Choroid plexus epithelial cell (primary cell): Measurements from ENCODE around the gene ROPN1.
"Not testable (repeated sequence)": the region's sequence is repeated elsewhere in the genome, so short reads cannot be mapped to it uniquely, and the experiment has no call there.

Experiments used
- DNase-seq: peaks from one replicate; pipeline ENCODE4 v3.0.0-alpha.2; 2010; ENCODE audit warnings: low read depth
- H3K4me3 ChIP-seq: 2 replicates; pipeline ENCODE4 v1.5.1; 2011; ENCODE audit warnings: low read depth, mild to moderate bottlenecking, control low read depth, low read length, moderate library complexity
- TF ChIP-seq, protein P1 (sequence below): conservative IDR thresholded peaks from 2 replicates; pipeline ENCODE4 v1.5.1; 2011; ENCODE audit warnings: low read depth, mild to moderate bottlenecking, control low read depth, inconsistent platforms, low read length, moderate library complexity

Gene ROPN1

DNA sequence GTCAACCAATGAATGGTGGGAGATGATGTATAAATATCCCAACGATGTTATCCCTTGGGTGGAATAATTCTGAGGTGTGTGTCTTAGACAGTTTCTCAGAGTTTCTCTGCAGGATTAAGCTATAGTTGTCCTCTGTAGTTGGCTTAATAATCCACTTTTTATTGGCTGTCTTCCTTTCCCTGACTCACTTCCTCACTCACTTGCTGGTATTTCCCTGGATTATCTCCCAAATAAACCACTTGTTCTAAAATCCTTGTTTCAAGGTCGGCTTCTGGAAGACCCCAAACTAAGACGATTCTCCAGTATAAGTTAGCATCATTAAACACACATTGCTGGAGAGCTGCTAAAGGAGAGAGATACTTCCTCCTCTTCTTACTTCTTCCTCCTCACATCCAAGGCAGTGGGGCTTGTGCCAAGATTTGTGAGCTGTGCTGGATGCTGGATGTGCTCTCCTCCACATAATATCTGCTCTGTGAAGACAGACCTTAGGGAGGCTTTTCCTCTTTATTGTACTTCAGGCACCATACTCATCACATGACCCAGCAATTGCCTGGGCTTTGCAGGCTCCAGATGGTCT, 22.5 kb upstream of the ROPN1 start:
- TF ChIP-seq, protein P1, sequence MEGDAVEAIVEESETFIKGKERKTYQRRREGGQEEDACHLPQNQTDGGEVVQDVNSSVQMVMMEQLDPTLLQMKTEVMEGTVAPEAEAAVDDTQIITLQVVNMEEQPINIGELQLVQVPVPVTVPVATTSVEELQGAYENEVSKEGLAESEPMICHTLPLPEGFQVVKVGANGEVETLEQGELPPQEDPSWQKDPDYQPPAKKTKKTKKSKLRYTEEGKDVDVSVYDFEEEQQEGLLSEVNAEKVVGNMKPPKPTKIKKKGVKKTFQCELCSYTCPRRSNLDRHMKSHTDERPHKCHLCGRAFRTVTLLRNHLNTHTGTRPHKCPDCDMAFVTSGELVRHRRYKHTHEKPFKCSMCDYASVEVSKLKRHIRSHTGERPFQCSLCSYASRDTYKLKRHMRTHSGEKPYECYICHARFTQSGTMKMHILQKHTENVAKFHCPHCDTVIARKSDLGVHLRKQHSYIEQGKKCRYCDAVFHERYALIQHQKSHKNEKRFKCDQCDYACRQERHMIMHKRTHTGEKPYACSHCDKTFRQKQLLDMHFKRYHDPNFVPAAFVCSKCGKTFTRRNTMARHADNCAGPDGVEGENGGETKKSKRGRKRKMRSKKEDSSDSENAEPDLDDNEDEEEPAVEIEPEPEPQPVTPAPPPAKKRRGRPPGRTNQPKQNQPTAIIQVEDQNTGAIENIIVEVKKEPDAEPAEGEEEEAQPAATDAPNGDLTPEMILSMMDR: no peak
- no peak for DNase-seq
- no peak overlapping the region for H3K4me3 ChIP-seq

DNA sequence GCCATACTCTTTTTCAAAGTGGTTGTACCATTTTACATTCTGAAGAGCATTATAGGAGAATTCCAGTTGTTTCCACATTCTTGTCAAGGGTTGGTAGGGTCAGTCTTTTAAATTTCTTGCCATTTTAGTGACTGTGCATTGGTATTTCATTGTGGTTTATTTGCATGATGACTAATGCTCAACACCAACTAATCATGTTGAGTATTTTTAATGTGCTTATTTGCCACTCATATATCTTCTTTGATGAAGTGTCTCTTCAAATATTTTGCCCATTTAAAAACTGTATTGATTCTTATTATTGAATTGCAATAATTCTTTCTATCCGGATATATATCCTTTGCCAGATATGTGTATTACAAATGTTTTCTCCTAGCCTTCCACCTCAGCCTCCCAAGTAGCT, 16.4 kb upstream of the ROPN1 start:
- not testable (repeated sequence) for DNase-seq, H3K4me3 ChIP-seq

DNA sequence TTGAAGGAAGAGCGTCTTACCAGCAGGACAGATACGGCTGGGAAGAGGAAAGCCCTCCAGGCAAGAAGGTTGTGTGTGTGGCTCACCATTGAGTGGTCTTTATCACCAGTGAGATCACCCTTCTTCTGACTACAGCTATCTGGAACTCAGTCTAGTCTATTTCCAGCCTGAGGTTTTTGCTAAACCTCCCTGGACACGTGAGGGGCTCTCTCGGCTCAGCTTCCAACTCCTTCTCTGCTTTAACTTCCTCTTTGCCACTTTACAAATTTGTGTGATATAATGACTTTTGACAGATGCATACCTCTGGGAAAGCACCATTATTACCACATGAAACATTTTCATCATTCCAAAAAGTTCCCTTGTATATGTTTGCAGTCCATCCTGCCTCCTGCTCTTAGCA, 15.3 kb upstream of the ROPN1 start:
- TF ChIP-seq, protein P1: no peak
- H3K4me3 ChIP-seq: no peak overlapping the region
- no peak for DNase-seq

DNA sequence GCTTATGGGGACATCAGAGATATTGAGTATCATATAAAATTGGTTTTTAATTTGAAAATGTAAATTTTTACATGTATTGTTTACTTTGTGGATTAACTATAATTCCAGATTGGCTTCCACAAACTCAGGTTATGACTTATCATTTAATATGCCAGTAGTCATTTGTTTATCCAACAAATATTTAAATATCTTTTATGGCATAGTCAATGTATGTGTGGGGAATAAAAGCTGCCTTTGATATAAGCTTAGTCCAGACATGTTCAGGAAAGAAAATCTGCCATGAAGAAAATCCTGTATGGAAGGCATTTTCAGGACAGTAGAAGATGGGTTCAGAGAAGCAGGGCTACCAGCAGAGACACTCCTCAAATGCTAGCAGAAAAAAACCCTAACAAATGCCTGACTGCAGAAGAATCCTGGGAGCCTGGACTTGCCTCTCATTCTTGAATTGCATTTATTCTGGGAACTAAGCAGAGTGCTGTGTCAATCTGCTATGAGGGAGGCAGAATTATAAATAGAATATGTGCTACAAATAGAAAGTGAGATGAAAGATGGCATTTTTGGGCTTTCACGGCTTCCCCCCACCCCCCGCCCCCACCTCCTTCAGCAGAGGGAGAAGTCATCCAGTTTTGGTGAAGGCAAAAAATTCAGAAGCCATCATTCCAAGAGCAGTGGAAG, 10.6 kb upstream of the ROPN1 start:
- not testable (repeated sequence) for DNase-seq, H3K4me3 ChIP-seq

DNA sequence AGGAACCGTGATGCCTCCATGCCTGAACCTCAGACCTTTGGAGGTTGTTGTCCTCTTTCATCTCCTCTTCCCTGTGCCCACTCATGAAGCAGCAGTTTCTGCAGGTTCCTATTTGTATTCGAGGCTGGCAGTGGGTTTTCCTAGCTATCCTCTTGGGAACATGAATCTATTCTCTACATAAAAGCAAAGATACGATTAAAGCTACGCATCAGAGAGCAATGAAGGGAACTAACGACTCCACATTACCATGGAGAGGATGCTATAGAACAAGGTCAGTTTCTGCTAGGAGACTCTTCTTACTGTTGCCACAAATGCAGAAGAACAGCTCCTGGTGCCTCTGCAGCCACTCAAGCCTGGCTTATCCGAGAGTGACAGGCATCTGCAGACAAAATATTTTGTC, 9.4 kb upstream of the ROPN1 start:
- not testable (repeated sequence) for DNase-seq, H3K4me3 ChIP-seq

DNA sequence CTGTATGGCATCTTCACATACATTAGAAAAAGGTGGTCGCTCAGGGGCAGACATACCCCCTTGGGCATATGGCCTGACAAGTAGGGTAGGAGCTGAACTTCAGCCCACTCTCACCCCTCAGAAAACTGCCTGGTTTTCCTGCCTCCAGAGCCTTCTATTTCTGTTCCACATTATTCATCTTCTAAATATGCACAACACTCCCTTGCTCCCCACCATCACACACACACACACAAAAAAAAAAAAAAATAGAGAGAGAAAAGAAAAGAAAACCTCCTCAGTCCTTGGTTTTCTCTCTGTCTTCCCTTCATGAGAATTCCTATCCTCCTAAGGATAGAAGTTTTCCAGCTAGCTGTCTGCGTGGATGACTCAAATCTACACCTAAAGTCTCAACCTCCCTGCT, 5.6 kb upstream of the ROPN1 start:
- TF ChIP-seq, protein P1: no peak
- DNase-seq: no peak

DNA sequence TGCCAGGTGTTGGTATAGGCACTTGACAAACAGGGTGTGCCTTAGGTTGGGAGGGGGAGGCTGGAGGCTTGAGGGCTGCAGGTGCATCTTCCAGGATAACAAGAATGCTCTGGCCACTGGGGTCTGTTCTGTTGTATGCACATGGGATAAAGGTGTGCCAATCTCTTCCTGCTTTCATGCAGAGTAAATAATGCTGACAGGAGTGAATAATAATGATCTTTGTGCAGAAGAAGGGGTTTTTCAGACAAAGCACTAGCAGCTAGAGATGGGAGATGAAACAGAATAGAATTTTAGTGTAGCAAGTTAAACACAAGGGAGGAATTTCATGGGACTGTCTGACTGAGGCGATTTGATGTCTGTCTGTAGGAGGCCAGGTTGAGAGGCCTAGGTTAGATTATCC, 1.9 kb upstream of the ROPN1 start:
- H3K4me3 ChIP-seq: no peak overlapping the region
- TF ChIP-seq, protein P1: no peak
- no peak for DNase-seq

More for the DNA sequence above, 5.6 kb upstream of the ROPN1 start:
- no peak overlapping the region for H3K4me3 ChIP-seq

DNA sequence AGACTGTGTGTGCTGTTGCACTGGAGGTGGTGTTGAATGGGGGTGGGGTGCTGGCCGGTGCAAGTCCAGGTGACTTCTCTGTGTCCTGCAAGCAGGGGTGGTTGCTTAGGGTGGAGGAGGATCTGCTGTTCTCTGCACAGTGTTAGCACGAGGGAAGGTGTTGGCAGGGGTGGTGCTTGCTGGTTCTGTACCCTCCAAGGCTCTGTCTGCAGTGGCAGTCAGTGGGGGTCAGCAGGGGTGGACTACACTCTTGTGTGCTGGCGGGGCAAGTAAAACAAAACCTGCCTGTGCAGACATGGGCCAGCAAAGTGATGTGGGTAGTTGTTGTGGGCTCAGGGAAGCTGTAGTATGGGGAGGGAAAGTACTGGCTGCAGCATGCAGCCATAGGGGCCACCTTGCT, 5.5 kb downstream of the ROPN1 start:
- no peak overlapping the region for H3K4me3 ChIP-seq
- DNase-seq: no peak
- TF ChIP-seq, protein P1: no peak

DNA sequence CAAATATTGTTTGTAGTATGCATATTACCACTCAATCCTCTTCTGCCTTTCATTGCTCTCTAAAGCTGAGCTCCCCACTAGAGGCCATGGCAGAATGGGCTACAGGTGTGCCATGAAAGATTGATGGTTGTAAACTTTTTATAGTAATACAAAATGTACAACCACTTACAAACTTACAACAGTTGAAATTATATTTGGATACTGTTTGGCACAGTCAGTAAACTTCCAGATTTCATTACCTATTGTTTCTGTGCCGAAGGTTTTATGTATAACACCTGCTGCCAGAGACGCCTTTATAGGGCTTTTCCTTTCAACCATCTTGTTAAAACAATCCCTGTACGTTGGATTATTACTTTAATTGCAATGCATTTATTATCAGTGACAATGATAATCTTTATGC, 7.0 kb downstream of the ROPN1 start:
- TF ChIP-seq, protein P1: no peak
- no peak overlapping the region for H3K4me3 ChIP-seq
- no peak for DNase-seq
